ENCODE results near the gene APOB.

APOB gene

GRCh38 chr2:21043744-21044532 lies at the start of gene APOB:
APOB (minus strand) TSS chr2:21044073; CDS start chr2:21043945, 128 bp downstream.
- peak in 4 of 10 donors; percentile 15 to 88 (median 78) for DNase-seq
- intact Hi-C loops (cut with DNase I), result loop anchor here (1.0 to 5.0 kb wide), 2 partner anchors 74 to 273 kb away; no protein-coding TSS in a partner anchor

GRCh38 chr2:21092308-21092869 lies 48.5 kb upstream of the APOB start:
- no peak for DNase-seq
- intact Hi-C loops (cut with DNase I), result no loop called here

GRCh38 chr2:21084401-21084800 lies 40.5 kb upstream of the APOB start:
- intact Hi-C loops (cut with DNase I), result no loop called here
- DNase-seq, result no peak

GRCh38 chr2:21083482-21083881 lies 39.6 kb upstream of the APOB start:
- DNase-seq, result no peak
- intact Hi-C loops (cut with DNase I), result no loop called here

GRCh38 chr2:21078296-21078695 lies 34.4 kb upstream of the APOB start:
- no peak for DNase-seq
- intact Hi-C loops (cut with DNase I), result no loop called here

GRCh38 chr2:21072477-21073242 lies 28.8 kb upstream of the APOB start:
- DNase-seq, result no peak
- intact Hi-C loops (cut with DNase I), result no loop called here

- no peak for DNase-seq
- intact Hi-C loops (cut with DNase I), result no loop called here
These were observed 26.7 kb upstream of the APOB start for GRCh38 chr2:21070341-21071257.

GRCh38 chr2:21069746-21070340 lies 26.0 kb upstream of the APOB start:
- intact Hi-C loops (cut with DNase I), result no loop called here
- no peak for DNase-seq

GRCh38 chr2:21067859-21068537 lies 24.1 kb upstream of the APOB start:
- DNase-seq, result no peak
- intact Hi-C loops (cut with DNase I), result no loop called here

GRCh38 chr2:21067125-21067524 lies 23.3 kb upstream of the APOB start:
- no peak for DNase-seq
- intact Hi-C loops (cut with DNase I), result no loop called here

GRCh38 chr2:21059885-21060610 lies 16.2 kb upstream of the APOB start:
- intact Hi-C loops (cut with DNase I), result no loop called here
- DNase-seq, result no peak

GRCh38 chr2:21057097-21057496 lies 13.2 kb upstream of the APOB start:
- DNase-seq, result no peak
- intact Hi-C loops (cut with DNase I), result no loop called here

GRCh38 chr2:21055879-21056790 lies 12.3 kb upstream of the APOB start:
- intact Hi-C loops (cut with DNase I), result no loop called here
- DNase-seq, result no peak

GRCh38 chr2:21055451-21055850 lies 11.6 kb upstream of the APOB start:
- intact Hi-C loops (cut with DNase I), result no loop called here
- DNase-seq, result no peak

GRCh38 chr2:21054011-21054410 lies 10.1 kb upstream of the APOB start:
- intact Hi-C loops (cut with DNase I), result no loop called here
- DNase-seq, result no peak

- intact Hi-C loops (cut with DNase I), result no loop called here
- no peak for DNase-seq
These were observed 8.2 kb upstream of the APOB start for GRCh38 chr2:21052044-21052443.

GRCh38 chr2:21050164-21050563 lies 6.3 kb upstream of the APOB start:
- intact Hi-C loops (cut with DNase I), result no loop called here

More at GRCh38 chr2:21050164-21050563, 6.3 kb upstream of the APOB start:
- no peak for DNase-seq

Data from posterior cingulate gyrus (tissue), 11 donors.